ENCODE results near the gene SYCE3. TPM values are rescaled to one million over a fixed set of nuclear protein-coding genes. Genes with fewer than 3 reads are reported as not detected.

The SYCE3 gene
- polyA plus RNA-seq, 1 of the 3 experiments (the other 2 are of a cell fraction): 3.6 TPM

DNA sequence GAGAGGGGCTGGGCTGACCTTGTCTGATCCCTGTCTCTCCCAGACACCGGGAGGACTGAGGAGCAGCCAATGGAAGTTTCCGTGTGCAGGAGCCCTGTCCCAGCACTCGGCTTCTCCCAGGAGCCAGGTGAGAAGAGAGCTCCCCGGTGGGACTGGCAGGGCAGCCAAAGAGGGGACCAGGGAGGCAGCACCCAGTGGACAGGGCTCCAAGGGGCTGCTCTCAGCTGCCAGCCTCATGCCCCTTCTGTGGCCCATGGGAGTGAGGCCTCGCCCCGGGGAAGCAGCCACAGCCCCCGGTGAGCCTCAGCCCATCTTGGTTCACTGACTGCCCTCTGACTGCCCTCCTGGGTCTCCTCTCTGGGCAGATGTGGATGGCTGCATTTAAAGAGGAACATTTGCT is 44.1 kb downstream of the SYCE3 start:
- peaks cover 7 to 50% of the 10 kb centered on the region in 2 experiments for H3K36me3 ChIP-seq (replicated peaks in 1 of 2; ENCODE audit: control insufficient read depth in 1 of 2, insufficient read depth in 2 of 2, low read length in 1 of 2)
- CTCF ChIA-PET: interaction anchor here (1.3 to 1.8 kb wide), 2 partner anchors 21 to 44 kb away, joined by 3 to 6 read pairs; partner anchors contain the start of gene SYCE3
- peak; percentile 14 for DNase-seq

DNA sequence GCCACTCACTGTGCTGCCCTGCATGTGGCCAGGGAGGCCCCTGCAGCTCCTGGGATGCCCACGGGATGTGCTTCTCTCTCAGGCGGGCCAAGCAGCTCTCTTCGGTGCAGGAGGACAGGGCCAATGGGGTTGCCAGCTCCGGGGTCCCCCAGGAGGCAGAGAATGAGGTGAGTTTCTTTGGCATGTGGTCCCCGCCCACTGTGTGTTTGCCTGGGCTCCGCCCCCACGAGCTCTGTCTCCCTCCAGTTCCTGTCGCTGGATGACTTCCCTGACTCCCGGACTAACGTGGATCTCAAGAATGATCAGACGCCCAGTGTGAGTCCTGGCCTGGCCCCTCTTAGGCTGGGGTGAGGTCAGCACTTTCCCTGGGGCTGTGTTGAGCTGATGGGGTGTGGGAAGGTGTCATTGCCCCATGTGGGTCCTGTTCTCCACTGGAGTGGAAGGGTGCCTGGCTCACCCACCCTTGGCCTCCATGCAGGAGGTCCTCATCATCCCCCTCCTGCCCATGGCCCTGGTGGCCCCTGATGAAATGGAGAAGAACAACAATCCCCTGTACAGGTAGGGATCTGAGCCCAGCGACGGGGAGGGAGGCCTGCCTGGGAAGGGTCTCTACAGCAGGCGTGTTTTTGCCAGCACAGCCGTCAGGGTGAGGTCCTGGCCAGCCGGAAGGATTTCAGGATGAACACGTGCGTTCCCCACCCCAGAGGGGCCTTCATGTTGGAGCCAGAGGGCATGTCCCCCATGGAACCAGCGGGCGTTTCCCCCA is 45.0 kb downstream of the SYCE3 start:
- 0 out of 2 replicates have a peak, but pooled peaks cover 2% of the 10 kb centered on the region for H4K20me1 ChIP-seq (ENCODE audit: insufficient read depth)
- H3K9me2 ChIP-seq: no peaks in the 10 kb centered on the region
- no peak overlapping the region for H2AFZ ChIP-seq (ENCODE audit: low read depth)
- TF ChIP-seq, protein P1, sequence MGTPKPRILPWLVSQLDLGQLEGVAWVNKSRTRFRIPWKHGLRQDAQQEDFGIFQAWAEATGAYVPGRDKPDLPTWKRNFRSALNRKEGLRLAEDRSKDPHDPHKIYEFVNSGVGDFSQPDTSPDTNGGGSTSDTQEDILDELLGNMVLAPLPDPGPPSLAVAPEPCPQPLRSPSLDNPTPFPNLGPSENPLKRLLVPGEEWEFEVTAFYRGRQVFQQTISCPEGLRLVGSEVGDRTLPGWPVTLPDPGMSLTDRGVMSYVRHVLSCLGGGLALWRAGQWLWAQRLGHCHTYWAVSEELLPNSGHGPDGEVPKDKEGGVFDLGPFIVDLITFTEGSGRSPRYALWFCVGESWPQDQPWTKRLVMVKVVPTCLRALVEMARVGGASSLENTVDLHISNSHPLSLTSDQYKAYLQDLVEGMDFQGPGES (IDR thresholded peaks at IDR 0.05; ENCODE audit: low read depth, low read length): no peak
- TF ChIP-seq GABPA (IDR thresholded peaks at IDR 0.05; ENCODE audit: low read depth): no peak
- TF ChIP-seq, protein P2, sequence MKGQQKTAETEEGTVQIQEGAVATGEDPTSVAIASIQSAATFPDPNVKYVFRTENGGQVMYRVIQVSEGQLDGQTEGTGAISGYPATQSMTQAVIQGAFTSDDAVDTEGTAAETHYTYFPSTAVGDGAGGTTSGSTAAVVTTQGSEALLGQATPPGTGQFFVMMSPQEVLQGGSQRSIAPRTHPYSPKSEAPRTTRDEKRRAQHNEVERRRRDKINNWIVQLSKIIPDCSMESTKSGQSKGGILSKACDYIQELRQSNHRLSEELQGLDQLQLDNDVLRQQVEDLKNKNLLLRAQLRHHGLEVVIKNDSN (IDR thresholded peaks at IDR 0.05; ENCODE audit: borderline replicate concordance, low read depth): no peak
- TF ChIP-seq TAF1 (IDR thresholded peaks at IDR 0.05; ENCODE audit: borderline replicate concordance, low read depth, low read length): no peak
- no peak for TF ChIP-seq JUND (IDR thresholded peaks at IDR 0.05)
- no peak for TF ChIP-seq TCF12 (IDR thresholded peaks at IDR 0.05)
- TF ChIP-seq RXRA (IDR thresholded peaks at IDR 0.05; ENCODE audit: borderline replicate concordance, low read depth): no peak
- no peak for TF ChIP-seq RCOR1 (IDR thresholded peaks at IDR 0.05; ENCODE audit: low read length)
- H3F3A ChIP-seq (replicated peaks; ENCODE audit: insufficient read depth): no peaks in the 10 kb centered on the region
- DNase-seq: peak; percentile 14
- peaks cover 7 to 41% of the 10 kb centered on the region in 2 experiments for H3K36me3 ChIP-seq (replicated peaks in 1 of 2; ENCODE audit: control insufficient read depth in 1 of 2, insufficient read depth in 2 of 2, low read length in 1 of 2)
- H3K9me3 ChIP-seq: no peaks in the 10 kb centered on the region
- H3K9ac ChIP-seq: no peak overlapping the region
- ChIA-PET POLR2A (no interaction called here), CTCF (interaction anchor here (1.1 to 3.4 kb wide), 2 partner anchors 8 to 60 kb away, joined by 3 to 18 read pairs; partner anchors contain the start of genes CPT1B and SCO2)
- H3K27me3 ChIP-seq (ENCODE audit: insufficient read depth): no peaks in the 10 kb centered on the region
- H3K4me1 ChIP-seq (ENCODE audit: control insufficient read depth in 1 of 2, insufficient read depth in 2 of 2, low read depth in 1 of 2, low read length in 1 of 2): no peaks in the 10 kb centered on the region
- H3K27ac ChIP-seq (ENCODE audit: low read depth in 2 of 2, low read length in 1 of 2): no peak overlapping the region
- H3K4me2 ChIP-seq: no peak overlapping the region
- peaks cover 44% of the 10 kb centered on the region for H3K79me2 ChIP-seq (ENCODE audit: insufficient read depth)
- 90% methylated on average over 18 of the region's 20 CpGs for WGBS (ENCODE audit: low lambda C conversion rate)
- no peak overlapping the region for H3K4me3 ChIP-seq (ENCODE audit: low read depth in 2 of 2, low read length in 1 of 2)

More for the DNA sequence above, 44.1 kb downstream of the SYCE3 start:
- peaks cover 41% of the 10 kb centered on the region for H3K79me2 ChIP-seq (ENCODE audit: insufficient read depth)
- no peak overlapping the region for H3K4me3 ChIP-seq (ENCODE audit: low read depth in 2 of 2, low read length in 1 of 2)
- TF ChIP-seq, protein P2 (IDR thresholded peaks at IDR 0.05; ENCODE audit: borderline replicate concordance, low read depth): no peak
- no peak for TF ChIP-seq RCOR1 (IDR thresholded peaks at IDR 0.05; ENCODE audit: low read length)
- H3F3A ChIP-seq (replicated peaks; ENCODE audit: insufficient read depth): no peaks in the 10 kb centered on the region
- WGBS (ENCODE audit: low lambda C conversion rate): 100% methylated on average over 1 of the region's 7 CpGs
- no peaks in the 10 kb centered on the region for H4K20me1 ChIP-seq (ENCODE audit: insufficient read depth)
- no peak overlapping the region for H3K9ac ChIP-seq
- H3K9me3 ChIP-seq: no peaks in the 10 kb centered on the region
- H3K27ac ChIP-seq (ENCODE audit: low read depth in 2 of 2, low read length in 1 of 2): no peak overlapping the region
- no peak overlapping the region for H3K4me2 ChIP-seq
- no peak overlapping the region for H2AFZ ChIP-seq (ENCODE audit: low read depth)
- POLR2A ChIA-PET: no interaction called here
- H3K27me3 ChIP-seq (ENCODE audit: insufficient read depth): no peaks in the 10 kb centered on the region
- H3K4me1 ChIP-seq (ENCODE audit: control insufficient read depth in 1 of 2, insufficient read depth in 2 of 2, low read depth in 1 of 2, low read length in 1 of 2): peaks cover 0 to under 1% of the 10 kb centered on the region in 2 experiments; a peak in 1 of 4 replicates
- H3K9me2 ChIP-seq: no peaks in the 10 kb centered on the region
